HEK293T (cell line): Measurements from ENCODE around the gene RRP15.

Source experiments
- ELF4 ChIP-seq: fragments of 450-650 bp; IDR thresholded peaks from 2 replicates; pipeline ENCODE4 v1.6.1; 2017; ENCODE audit warnings: antibody characterized with exemption
- FOXK2 ChIP-seq: fragments of 450-650 bp; IDR thresholded peaks from 2 replicates; pipeline ENCODE4 v1.6.1; 2016; ENCODE audit warnings: mild to moderate bottlenecking

DNA sequence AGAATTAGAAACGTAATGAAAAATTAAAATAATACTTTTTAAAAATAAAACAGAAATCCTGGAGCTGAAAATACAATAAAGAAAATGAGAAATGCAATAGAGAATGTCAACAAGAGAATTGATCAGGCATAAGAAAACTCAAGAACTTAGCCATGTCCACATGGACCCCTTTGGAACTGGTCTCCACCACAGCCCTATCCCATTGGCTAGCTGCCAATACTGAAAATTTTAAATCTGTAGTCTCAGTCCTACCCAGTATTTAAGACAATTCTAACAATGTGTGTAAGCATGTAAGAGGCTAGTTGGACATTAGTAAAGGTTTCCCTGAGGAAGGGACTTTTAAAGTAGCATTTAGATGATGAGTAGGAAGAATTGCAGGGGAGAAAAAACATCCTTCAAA is 25.8 kb upstream of the RRP15 start:
- TF ChIP-seq FOXK2 = no peak
- no peak for TF ChIP-seq ELF4
